ENCODE data around the gene KYNU. TPM values are rescaled to one million over a fixed set of nuclear protein-coding genes. Genes with fewer than 3 reads are reported as not detected.

The KYNU gene
- total and polyA plus RNA-seq, 2 of the 13 experiments (the other 11 are each of a cell fraction or from before 2014, with no cell fraction given), result 21.9 to 68.6 TPM

- TF ChIP-seq TSC22D2 (CRISPR knock-in tag; IDR thresholded peaks at IDR 0.05; ENCODE audit: borderline replicate concordance) (no peak), ZNF704 (CRISPR knock-in tag; IDR thresholded peaks at IDR 0.05; ENCODE audit: borderline replicate concordance) (no peak), TAF15 (IDR thresholded peaks at IDR 0.05; ENCODE audit: low read depth, low read length, poor library complexity, severe bottlenecking) (no peak), NCOA2 (CRISPR knock-in tag; IDR thresholded peaks at IDR 0.05) (no peak), NR0B2 (CRISPR knock-in tag; IDR thresholded peaks at IDR 0.05) (no peak), ZBTB2 (CRISPR knock-in tag; IDR thresholded peaks at IDR 0.05; ENCODE audit: low read depth) (no peak), ZNF563 (CRISPR knock-in tag; IDR thresholded peaks at IDR 0.05) (no peak)
These were observed 10.3 kb upstream of the KYNU start (continued) for GRCh38 chr2:142867136-142867535.

- in situ Hi-C loops (cut with HindIII; ENCODE audit: extremely low pct_ligation_motif_present, low pct_unique_long_range_greater_than_20kb), result no loop called here
- Histone ChIP-seq H3K9ac (ENCODE audit: insufficient read depth, low read depth, low read length) (no peak overlapping the region), H3K4me3 (replicated peaks in 1 of 3; ENCODE audit: insufficient read depth in 1 of 3, low read depth in 2 of 3, low read length in 3 of 3) (no peak overlapping the region), H2AFZ (ENCODE audit: low read length) (peak overlapping the region; percentile 8), H3K4me2 (ENCODE audit: low read depth, low read length) (no peak overlapping the region), H3K36me3 (replicated peaks in 1 of 2; ENCODE audit: control insufficient read depth in 1 of 2, insufficient read depth in 2 of 2, low read length in 2 of 2) (no peaks in the 10 kb centered on the region), H3K27ac (ENCODE audit: extremely low read length, insufficient read depth, low read length) (peak overlapping the region; percentile 18), H3K9me3 (ENCODE audit: low read length) (no peaks in the 10 kb centered on the region), H3K79me2 (ENCODE audit: insufficient read depth, low read length) (no peaks in the 10 kb centered on the region), H4K20me1 (ENCODE audit: insufficient read depth, low read length) (no peaks in the 10 kb centered on the region), H3K4me1 (ENCODE audit: insufficient read depth, low read length) (peaks cover 67% of the 10 kb centered on the region), H3K27me3 (ENCODE audit: control insufficient read depth in 1 of 2, insufficient read depth in 2 of 2, low read length in 2 of 2) (no peaks in the 10 kb centered on the region)
- FAIRE-seq (no peak), DNase-seq (ENCODE audit: low spot score) (no peak), ATAC-seq (no peak)
- intact Hi-C loops (cut with micrococcal nuclease; ENCODE audit: unreplicated experiment), result no loop called here
- WGBS (ENCODE audit: low lambda C conversion rate), result 90% methylated on average over 12 of the region's 12 CpGs
- ChIA-PET POLR2A (interaction anchor here (1.0 to 1.4 kb wide), 3 partner anchors 9 to 54 kb away, joined by 3 to 7 read pairs (median 5); partner anchors contain the start of gene KYNU), CTCF (ENCODE audit: low intra/inter-chr PET ratio, low total read pairs) (no interaction called here)
- BruUV-seq (replicated peaks), result no TSS peak
- TF ChIP-seq ZNF687 (CRISPR knock-in tag; IDR thresholded peaks at IDR 0.05) (peak; percentile 31; the same call in 1 of the 2 replicates), SUZ12 (IDR thresholded peaks at IDR 0.05; ENCODE audit: low read depth, low read length) (no peak)
These were observed 9.2 kb upstream of the KYNU start for GRCh38 chr2:142868229-142868762.

Data from HepG2 (cell line).